A673 (cell line): ENCODE measurements around the gene SPEG. TPM values are rescaled to one million over a fixed set of nuclear protein-coding genes. Genes with fewer than 3 reads are reported as not detected.

ENCODE experiments used
- BruUV-seq: library from RNA; stranded (reverse); fragments of 400-500 nt; replicated peaks from 2 replicates; lab custom pipeline; 2021; lab: Mats Ljungman, UMichigan
- CTCF ChIA-PET: fragments of 300-600 bp; sonication (Branson Sonifier 250); formaldehyde crosslinking; loops from one replicate; lab custom pipeline; 2022; ENCODE audit warnings: antibody characterized with exemption; lab: Charles Lee
- POLR2A ChIA-PET: fragments of 300-600 bp; sonication (Branson Sonifier 250); formaldehyde crosslinking; loops from one replicate; lab custom pipeline; 2022; ENCODE audit warnings: antibody characterized with exemption; ENCODE audit not compliant: low non-redundant PET; lab: Charles Lee
- DNase-seq: peaks from one replicate; pipeline ENCODE4 v3.0.0-alpha.2; 2015; ENCODE audit warnings: low spot score
- H3K27ac ChIP-seq: fragments of 200-600 bp; sonication (generic); 2 replicates; pipeline ENCODE4 v1.5.1; 2016; ENCODE audit warnings: mixed run types, low read depth, mild to moderate bottlenecking, mixed read lengths, antibody characterized with exemption, low read length; ENCODE audit not compliant: poor library complexity, severe bottlenecking
- H3K27me3 ChIP-seq: fragments of 200-600 bp; sonication (generic); replicated peaks from 2 replicates; pipeline ENCODE4 v1.6.1; 2017; ENCODE audit warnings: mixed run types, low read depth, mild to moderate bottlenecking, mixed read lengths, antibody characterized with exemption, low read length; ENCODE audit not compliant: insufficient read depth, poor library complexity
- H3K36me3 ChIP-seq: fragments of 200-600 bp; sonication (generic); 2 replicates; pipeline ENCODE4 v1.6.1; 2016; ENCODE audit warnings: mixed run types, mild to moderate bottlenecking, mixed read lengths, antibody characterized with exemption, low read length; ENCODE audit not compliant: insufficient read depth, poor library complexity, severe bottlenecking
- H3K4me1 ChIP-seq: fragments of 200-600 bp; sonication (generic); 2 replicates; pipeline ENCODE4 v1.6.1; 2017; ENCODE audit warnings: mixed run types, mild to moderate bottlenecking, mixed read lengths, antibody characterized with exemption, low read length; ENCODE audit not compliant: insufficient read depth, poor library complexity, severe bottlenecking
- H3K4me3 ChIP-seq: fragments of 200-600 bp; sonication (generic); 2 replicates; pipeline ENCODE4 v1.5.1; 2016; ENCODE audit warnings: low read depth, mixed run types, mild to moderate bottlenecking, mixed read lengths, low read length; ENCODE audit not compliant: poor library complexity, severe bottlenecking
- H3K9me3 ChIP-seq: fragments of 200-600 bp; sonication (generic); 2 replicates; pipeline ENCODE4 v1.6.1; 2016; ENCODE audit warnings: mixed run types, low read depth, mild to moderate bottlenecking, mixed read lengths, antibody characterized with exemption, low read length; ENCODE audit not compliant: poor library complexity, severe bottlenecking
- EZH2 ChIP-seq: fragments of 200-600 bp; sonication (generic); IDR thresholded peaks from 2 replicates; pipeline ENCODE4 v1.6.1; 2017; ENCODE audit warnings: borderline replicate concordance, low read depth, mild to moderate bottlenecking, mixed read lengths, antibody characterized with exemption, low read length; ENCODE audit not compliant: poor library complexity, severe bottlenecking
- intact Hi-C: fragments of 100-400 bp; cut with micrococcal nuclease; formaldehyde crosslinking; loops from one replicate; pipeline ENCODE4 v1.10.0; 2022; ENCODE audit not compliant: unreplicated experiment
- total RNA-seq: library from RNA; stranded (reverse); gene quantifications from 2 replicates; pipeline ENCODE4 v1.2.3, GENCODE V29; 2021
- TF ChIP-seq, protein P1 (sequence below): fragments of 300-800, 200-600 bp; sonication (generic); conservative IDR thresholded peaks from 2 replicates; pipeline ENCODE4 v1.5.1; 2017; ENCODE audit warnings: low read depth, mild to moderate bottlenecking, antibody characterized with exemption, low read length, moderate library complexity, mixed read lengths

The SPEG gene
- total RNA-seq, 1 experiment from 2014 or later, result 8.4 TPM

DNA sequence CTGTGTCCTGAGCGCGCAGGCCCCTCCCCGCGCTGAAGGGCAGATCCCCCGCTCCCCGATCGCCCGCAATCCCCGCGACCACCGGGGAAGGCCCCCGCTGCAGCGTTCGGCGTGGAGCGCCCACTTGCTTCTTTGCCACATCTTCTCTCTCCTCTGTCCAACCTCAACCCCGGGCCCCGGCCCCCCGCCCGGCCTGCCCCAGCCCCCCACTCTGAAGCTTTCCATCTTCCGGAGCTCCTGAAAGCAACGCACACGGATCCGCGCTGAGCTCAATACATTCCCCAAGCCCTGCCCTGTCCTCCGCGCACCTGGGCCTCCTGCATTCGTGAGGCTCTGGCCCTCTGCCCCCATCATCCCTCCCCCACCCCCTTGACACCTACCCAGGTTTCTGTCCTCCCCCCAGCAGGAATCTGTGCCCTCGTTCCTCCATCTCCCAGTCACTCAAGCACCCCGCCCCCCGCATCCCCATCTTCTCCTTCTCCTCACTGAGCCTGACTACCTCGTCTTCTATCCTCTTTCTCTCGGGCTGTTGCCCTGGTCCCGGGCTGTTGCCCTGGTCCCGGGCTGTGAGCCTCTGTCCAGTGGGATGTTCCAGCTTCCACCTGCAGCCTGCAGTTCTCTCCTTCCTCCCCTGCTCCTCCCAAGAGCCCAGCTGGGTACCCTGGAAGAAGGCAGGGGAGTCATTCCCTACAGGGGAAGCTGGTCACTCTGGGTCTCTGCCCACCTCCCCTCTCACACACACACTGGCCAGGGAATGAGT lies 7.8 kb downstream of the SPEG start:
- Histone ChIP-seq H3K27me3 (no peaks in the 10 kb centered on the region), H3K4me3 (peak overlapping the region; percentile 60), H3K27ac (no peak overlapping the region), H3K9me3 (no peaks in the 10 kb centered on the region), H3K36me3 (no peaks in the 10 kb centered on the region), H3K4me1 (peaks cover 6% of the 10 kb centered on the region)
- DNase-seq, result no peak
- no TSS peak for BruUV-seq
- ChIA-PET CTCF (interaction anchor here (0.6 kb wide), 2 partner anchors 38 to 80 kb away, joined by 4 to 6 read pairs; no protein-coding TSS in a partner anchor), POLR2A (interaction anchor here (0.6 kb wide), 1 partner anchor 162 kb away, joined by 4 read pairs; no protein-coding TSS in a partner anchor)
- TF ChIP-seq EZH2, result no peak
- TF ChIP-seq, protein P1, sequence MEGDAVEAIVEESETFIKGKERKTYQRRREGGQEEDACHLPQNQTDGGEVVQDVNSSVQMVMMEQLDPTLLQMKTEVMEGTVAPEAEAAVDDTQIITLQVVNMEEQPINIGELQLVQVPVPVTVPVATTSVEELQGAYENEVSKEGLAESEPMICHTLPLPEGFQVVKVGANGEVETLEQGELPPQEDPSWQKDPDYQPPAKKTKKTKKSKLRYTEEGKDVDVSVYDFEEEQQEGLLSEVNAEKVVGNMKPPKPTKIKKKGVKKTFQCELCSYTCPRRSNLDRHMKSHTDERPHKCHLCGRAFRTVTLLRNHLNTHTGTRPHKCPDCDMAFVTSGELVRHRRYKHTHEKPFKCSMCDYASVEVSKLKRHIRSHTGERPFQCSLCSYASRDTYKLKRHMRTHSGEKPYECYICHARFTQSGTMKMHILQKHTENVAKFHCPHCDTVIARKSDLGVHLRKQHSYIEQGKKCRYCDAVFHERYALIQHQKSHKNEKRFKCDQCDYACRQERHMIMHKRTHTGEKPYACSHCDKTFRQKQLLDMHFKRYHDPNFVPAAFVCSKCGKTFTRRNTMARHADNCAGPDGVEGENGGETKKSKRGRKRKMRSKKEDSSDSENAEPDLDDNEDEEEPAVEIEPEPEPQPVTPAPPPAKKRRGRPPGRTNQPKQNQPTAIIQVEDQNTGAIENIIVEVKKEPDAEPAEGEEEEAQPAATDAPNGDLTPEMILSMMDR, result no peak
- intact Hi-C loops, result no loop called here

DNA sequence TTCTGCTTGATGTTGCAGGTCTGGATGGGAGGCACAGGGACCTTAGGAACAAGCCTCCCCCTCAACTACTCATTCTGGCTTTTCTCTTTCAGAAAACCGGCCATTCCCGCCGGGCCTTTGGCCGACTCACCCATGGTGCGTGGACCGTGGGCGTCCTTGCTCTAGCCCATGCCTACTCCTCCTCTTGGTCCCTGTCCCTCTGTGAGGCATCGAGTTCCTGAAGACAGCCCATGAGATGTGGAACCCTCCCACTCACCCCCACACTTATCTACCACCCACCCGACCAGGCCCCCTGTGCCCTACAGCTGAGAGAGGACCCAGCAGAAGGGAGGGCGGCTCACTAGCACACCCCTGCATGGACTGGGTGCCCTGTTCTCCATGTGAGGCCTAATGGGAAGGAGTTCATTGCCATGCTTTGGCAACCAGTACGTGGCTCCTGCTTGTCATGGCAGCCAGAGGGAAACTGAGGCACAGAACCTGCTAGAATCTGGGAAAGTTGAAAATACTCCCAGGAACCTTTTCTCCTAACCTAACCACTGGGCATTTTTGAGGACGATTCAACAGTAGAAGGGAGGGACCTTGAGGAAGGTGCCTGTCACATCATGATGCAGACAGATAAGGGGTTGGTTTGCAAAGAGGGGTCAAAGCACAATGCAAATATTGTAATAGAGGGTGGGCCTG lies 8.5 kb downstream of the SPEG start:
- Histone ChIP-seq H3K27me3 (no peaks in the 10 kb centered on the region), H3K9me3 (no peaks in the 10 kb centered on the region), H3K27ac (no peak overlapping the region), H3K4me3 (peak overlapping the region; percentile 60), H3K4me1 (peaks cover 6% of the 10 kb centered on the region), H3K36me3 (no peaks in the 10 kb centered on the region)
- BruUV-seq, result no TSS peak
- TF ChIP-seq, protein P1, result no peak
- no peak for TF ChIP-seq EZH2
- ChIA-PET POLR2A (no interaction called here), CTCF (no interaction called here)
- DNase-seq, result no peak
- intact Hi-C loops, result no loop called here

DNA sequence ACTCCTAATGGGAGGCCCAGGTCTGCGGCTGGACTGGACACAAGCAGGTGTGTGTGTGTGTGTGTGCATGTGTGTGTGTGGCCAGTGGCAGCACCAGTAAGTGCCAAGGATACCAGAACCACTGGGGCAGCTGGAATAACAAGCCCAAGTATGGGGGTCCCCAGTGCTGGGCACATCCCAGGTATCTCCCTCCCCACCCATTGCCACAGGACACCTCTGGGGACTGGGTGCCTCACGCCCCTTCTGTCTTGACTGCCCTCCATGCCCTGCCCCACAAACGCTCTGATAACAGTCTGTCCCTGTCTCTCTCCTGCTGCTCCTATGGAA lies 9.0 kb downstream of the SPEG start:
- ChIA-PET POLR2A (no interaction called here), CTCF (no interaction called here)
- Histone ChIP-seq H3K36me3 (no peaks in the 10 kb centered on the region), H3K9me3 (no peaks in the 10 kb centered on the region), H3K27ac (no peak overlapping the region), H3K4me3 (no peak overlapping the region), H3K4me1 (peaks cover 6% of the 10 kb centered on the region), H3K27me3 (no peaks in the 10 kb centered on the region)
- DNase-seq, result no peak
- intact Hi-C loops, result no loop called here
- TF ChIP-seq, protein P1, result no peak
- no peak for TF ChIP-seq EZH2
- no TSS peak for BruUV-seq
